A549 (cell line): ENCODE measurements around the gene GLRA1. TPM values are rescaled to one million over a fixed set of nuclear protein-coding genes. Genes with fewer than 3 reads are reported as not detected.

ENCODE experiments used
- ATAC-seq, 2 experiments: fragments of 200-7000 bp in 1 of 2; fragments of >200 bp in 1 of 2; cut with Nextera tagmentation in 1 of 2; cut with Tn5 transposase in 1 of 2; 3 replicates each; pipeline versions ENCODE4 v1.8.0 to v1.9.1; 2018 to 2020; ENCODE audit warnings: mild to moderate bottlenecking in 1 of 2, moderate library complexity in 1 of 2
- CTCF ChIA-PET: fragments of 300-600 bp; sonication (Branson Sonifier 250); formaldehyde crosslinking; extraction: SDS; loops from one replicate; lab custom pipeline; 2021; ENCODE audit warnings: antibody characterized with exemption, inconsistent platforms; lab: Yijun Ruan, JAX
- POLR2A ChIA-PET: fragments of 350-600 bp; formaldehyde crosslinking; extraction: SDS; loops from one replicate; lab custom pipeline; 2021; ENCODE audit warnings: antibody characterized with exemption, inconsistent platforms; lab: Yijun Ruan, JAX
- DNase-seq, 2 experiments: peaks; one replicate each; pipeline versions ENCODE4 v3.0.0 to v3.0.0-alpha.2; 2011 to 2016; ENCODE audit warnings: low read depth in 1 of 2, low spot score in 1 of 2
- FAIRE-seq: peaks from 2 replicates; lab custom pipeline; 2011; peaks lifted over from hg19 to GRCh38; lab: Jason Lieb, UNC
- H3K27ac ChIP-seq, 2 experiments: fragments of >200 bp; sonication (Bioruptor Twin); formaldehyde crosslinking; 3 replicates each; pipeline ENCODE4 v1.5.1; 2016 to 2017
- H3K4me1 ChIP-seq: fragments of >200 bp; sonication (Bioruptor Twin); formaldehyde crosslinking; 3 replicates; pipeline ENCODE4 v1.6.1; 2016
- H3K4me2 ChIP-seq: fragments of >200 bp; sonication (Bioruptor Twin); formaldehyde crosslinking; 3 replicates; pipeline ENCODE4 v1.6.1; 2016
- H3K4me3 ChIP-seq: fragments of >200 bp; sonication (Bioruptor Twin); formaldehyde crosslinking; 3 replicates; pipeline ENCODE4 v1.5.1; 2016
- H3K9me3 ChIP-seq: fragments of >200 bp; sonication (Bioruptor Twin); formaldehyde crosslinking; 3 replicates; pipeline ENCODE4 v1.6.1; 2016
- CHD2 ChIP-seq: fragments of 150-350 bp; IDR thresholded peaks from 2 replicates; pipeline ENCODE4 v1.6.1; 2014; ENCODE audit warnings: low read length; ENCODE audit not compliant: partially characterized antibody
- CHD4 ChIP-seq: fragments of 200-600 bp; sonication (generic); IDR thresholded peaks from 2 replicates; pipeline ENCODE4 v1.6.1; 2016; ENCODE audit warnings: antibody characterized with exemption, mild to moderate bottlenecking, borderline replicate concordance
- CTCF ChIP-seq: fragments of >200 bp; sonication (Bioruptor Twin); formaldehyde crosslinking; IDR thresholded peaks from 3 replicates; pipeline ENCODE4 v1.5.1; 2016
- EHF ChIP-seq: fragments of 250-450 bp; sonication (Bioruptor Pico); IDR thresholded peaks from 2 replicates; pipeline ENCODE4 v1.5.0; 2020; ENCODE audit warnings: mild to moderate bottlenecking
- ELK1 ChIP-seq: fragments of 150-350 bp; IDR thresholded peaks from 2 replicates; pipeline ENCODE4 v1.6.1; 2014; ENCODE audit warnings: low read depth, mild to moderate bottlenecking, low read length
- EP300 ChIP-seq, 2 experiments: fragments of >200 bp; sonication (Bioruptor Twin); formaldehyde crosslinking; IDR thresholded peaks; 2 replicates in 1 of 2; 3 replicates in 1 of 2; pipeline ENCODE4 v1.6.1; 2016 to 2017
- FOSL2 ChIP-seq, 2 experiments: fragments of 450-650 bp in 1 of 2; fragments of >200 bp in 1 of 2; sonication (Bioruptor Twin) in 1 of 2; formaldehyde crosslinking; IDR thresholded peaks; 2 replicates each; pipeline versions ENCODE4 v1.5.0 to v1.6.1; 2016 to 2020; ENCODE audit warnings: mild to moderate bottlenecking in 1 of 2, moderate library complexity in 1 of 2
- FOXS1 ChIP-seq: fragments of 250-450 bp; sonication (Bioruptor Pico); IDR thresholded peaks from 2 replicates; pipeline ENCODE4 v1.5.0; 2020; ENCODE audit warnings: mild to moderate bottlenecking, moderate library complexity
- HEYL ChIP-seq: fragments of 250-450 bp; sonication (Bioruptor Pico); IDR thresholded peaks from 2 replicates; pipeline ENCODE4 v1.8.0; 2021; ENCODE audit warnings: mild to moderate bottlenecking, moderate library complexity
- HOXA7 ChIP-seq: fragments of 250-450 bp; sonication (Bioruptor Pico); IDR thresholded peaks from 2 replicates; pipeline ENCODE4 v1.5.0; 2020; ENCODE audit warnings: mild to moderate bottlenecking, moderate library complexity
- JUN ChIP-seq, 2 experiments: fragments of >200 bp; sonication (Bioruptor Twin); formaldehyde crosslinking; IDR thresholded peaks; 2 replicates in 1 of 2; 3 replicates in 1 of 2; pipeline ENCODE4 v1.6.1; 2016 to 2017
- MAFK ChIP-seq: fragments of 450-650 bp; IDR thresholded peaks from 2 replicates; pipeline ENCODE4 v1.6.1; 2014; ENCODE audit not compliant: partially characterized antibody
- NFE2L2 ChIP-seq: fragments of 150-350 bp; conservative IDR thresholded peaks from 2 replicates; pipeline ENCODE4 v1.6.1; 2014; ENCODE audit warnings: low read length
- POLR2AphosphoS2 ChIP-seq: conservative IDR thresholded peaks from 2 replicates; pipeline ENCODE4 v1.6.1; 2012; ENCODE audit warnings: low read length, improper control_type of control experiment, inconsistent platforms
- RARB ChIP-seq: fragments of 250-450 bp; sonication (Bioruptor Pico); IDR thresholded peaks from 2 replicates; pipeline ENCODE4 v1.8.0; 2021; ENCODE audit warnings: mild to moderate bottlenecking, moderate library complexity
- RCOR1 ChIP-seq: fragments of 150-350 bp; IDR thresholded peaks from 2 replicates; pipeline ENCODE4 v1.6.1; 2014; ENCODE audit warnings: antibody characterized with exemption, low read length, low read depth
- RFX5 ChIP-seq: fragments of 450-650 bp; IDR thresholded peaks from 2 replicates; pipeline ENCODE4 v1.7.1; 2014; ENCODE audit warnings: antibody characterized with exemption, mild to moderate bottlenecking, moderate library complexity
- SREBF2 ChIP-seq: fragments of 450-650 bp; IDR thresholded peaks from 2 replicates; pipeline ENCODE4 v1.6.1; 2014; ENCODE audit warnings: mild to moderate bottlenecking, moderate library complexity
- TFCP2L1 ChIP-seq: fragments of 250-450 bp; sonication (Bioruptor Pico); IDR thresholded peaks from 2 replicates; pipeline ENCODE4 v1.5.0; 2021; ENCODE audit warnings: mild to moderate bottlenecking
- ZC3H11A ChIP-seq: fragments of 450-650 bp; IDR thresholded peaks from 2 replicates; pipeline ENCODE4 v1.6.1; 2014; ENCODE audit warnings: antibody characterized with exemption, mild to moderate bottlenecking
- ZNF302 ChIP-seq: fragments of 250-450 bp; sonication (Bioruptor Pico); IDR thresholded peaks from 2 replicates; pipeline ENCODE4 v1.9.0; 2021; ENCODE audit warnings: inconsistent platforms, mild to moderate bottlenecking, moderate library complexity
- WGBS: methylation state at CpG from one replicate; pipeline ENCODE4 v1.1.6; 2017; ENCODE audit errors: missing lambda C conversion rate; 5-methylcytosine and 5-hydroxymethylcytosine counted together
- polyA plus RNA-seq, 4 experiments: library from polyadenylated mRNA; depleted of rRNA in 3 of 4; stranded (reverse); fragments of >200 nt; fragmentation: RNase III in 1 of 4; extraction: RNeasy Plus Mini Kit Qiagen cat#74134 plus additional on column Dnase treatment in 1 of 4; gene quantifications; 2 replicates in 3 of 4; 3 replicates in 1 of 4; pipeline ENCODE4 v1.2.3, GENCODE V29; 2011 to 2017
- TF ChIP-seq, protein P1 (sequence below): fragments of 250-450 bp; sonication (Bioruptor Pico); IDR thresholded peaks from 2 replicates; pipeline ENCODE4 v1.5.0; 2020; ENCODE audit warnings: low read depth, mild to moderate bottlenecking, moderate library complexity
- TF ChIP-seq, protein P2 (sequence below): IDR thresholded peaks from 2 replicates; pipeline ENCODE4 v1.6.1; 2012; ENCODE audit warnings: low read depth, borderline replicate concordance

GLRA1 gene
- polyA plus RNA-seq, 2 of the 4 experiments (the other 2 are of a cell fraction): not detected

DNA sequence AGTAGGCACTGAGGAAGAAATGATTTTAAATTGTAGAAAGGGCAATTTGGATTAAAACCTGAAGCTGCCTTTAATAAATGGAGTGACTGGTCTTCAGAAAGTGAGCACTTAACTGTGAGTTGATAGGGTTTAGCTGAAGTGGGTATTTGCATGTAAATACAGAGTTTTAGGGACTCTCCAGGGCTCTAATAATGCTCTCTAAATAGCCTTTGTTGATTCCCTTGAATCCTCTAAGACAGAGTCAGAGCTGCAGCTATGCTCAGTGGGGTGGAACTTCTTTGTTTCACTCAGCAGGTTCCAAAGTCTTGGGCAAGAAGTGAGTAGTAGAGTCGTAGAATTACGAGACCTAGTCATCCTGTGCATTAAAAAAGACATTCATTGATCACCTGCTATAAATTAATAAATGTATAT is 21.4 kb downstream of the GLRA1 start:
- no peak for FAIRE-seq
- ATAC-seq: no peak
- WGBS: 0% methylated on average over 2 of the region's 2 CpGs

GRCh38 chr5:151902215-151902614 is 22.4 kb downstream of the GLRA1 start:
- FAIRE-seq: no peak
- TF ChIP-seq MAFK (no peak), CTCF (no peak), FOSL2 (IDR thresholded peaks at IDR 0.05) (no peak), FOSL2 (CRISPR knock-in tag; IDR thresholded peaks at IDR 0.05) (no peak), HOXA7 (CRISPR knock-in tag) (no peak), ZC3H11A (no peak), JUN (IDR thresholded peaks at IDR 0.05) (no peak), NFE2L2 (no peak)
- no peak for ATAC-seq
- Histone ChIP-seq H3K4me2 (no peak overlapping the region), H3K4me1 (no peaks in the 10 kb centered on the region), H3K9me3 (no peaks in the 10 kb centered on the region), H3K27ac (no peak overlapping the region), H3K4me3 (no peak overlapping the region)
- no peak for DNase-seq
- WGBS: 34% methylated on average over 4 of the region's 4 CpGs
- CTCF ChIA-PET: interaction anchor here (0.6 to 1.7 kb wide), 3 partner anchors 16 to 1639 kb away, joined by 3 to 5 read pairs (median 3); no protein-coding TSS in a partner anchor
- POLR2A ChIA-PET: no interaction called here

More for the DNA sequence above, 21.4 kb downstream of the GLRA1 start:
- Histone ChIP-seq H3K4me2 (no peak overlapping the region), H3K4me1 (no peaks in the 10 kb centered on the region), H3K4me3 (no peak overlapping the region), H3K27ac (no peak overlapping the region), H3K9me3 (no peaks in the 10 kb centered on the region)
- no peak for TF ChIP-seq EHF (CRISPR knock-in tag)
- no peak for TF ChIP-seq MAFK
- no peak for TF ChIP-seq RFX5
- TF ChIP-seq CHD2: no peak
- TF ChIP-seq ZNF302: no peak
- TF ChIP-seq EP300 (IDR thresholded peaks at IDR 0.05): no peak
- TF ChIP-seq, protein P1, sequence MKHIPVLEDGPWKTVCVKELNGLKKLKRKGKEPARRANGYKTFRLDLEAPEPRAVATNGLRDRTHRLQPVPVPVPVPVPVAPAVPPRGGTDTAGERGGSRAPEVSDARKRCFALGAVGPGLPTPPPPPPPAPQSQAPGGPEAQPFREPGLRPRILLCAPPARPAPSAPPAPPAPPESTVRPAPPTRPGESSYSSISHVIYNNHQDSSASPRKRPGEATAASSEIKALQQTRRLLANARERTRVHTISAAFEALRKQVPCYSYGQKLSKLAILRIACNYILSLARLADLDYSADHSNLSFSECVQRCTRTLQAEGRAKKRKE (CRISPR knock-in tag): no peak
- no peak for TF ChIP-seq FOXS1 (CRISPR knock-in tag)
- TF ChIP-seq RARB (CRISPR knock-in tag): no peak
- TF ChIP-seq RCOR1: no peak
- TF ChIP-seq HOXA7 (CRISPR knock-in tag): no peak
- TF ChIP-seq CHD4: no peak
- TF ChIP-seq ELK1: no peak
- no peak for TF ChIP-seq TFCP2L1 (CRISPR knock-in tag)
- no peak for TF ChIP-seq HEYL (CRISPR knock-in tag)
- no peak for TF ChIP-seq POLR2AphosphoS2
- TF ChIP-seq SREBF2: no peak
- TF ChIP-seq, protein P2, sequence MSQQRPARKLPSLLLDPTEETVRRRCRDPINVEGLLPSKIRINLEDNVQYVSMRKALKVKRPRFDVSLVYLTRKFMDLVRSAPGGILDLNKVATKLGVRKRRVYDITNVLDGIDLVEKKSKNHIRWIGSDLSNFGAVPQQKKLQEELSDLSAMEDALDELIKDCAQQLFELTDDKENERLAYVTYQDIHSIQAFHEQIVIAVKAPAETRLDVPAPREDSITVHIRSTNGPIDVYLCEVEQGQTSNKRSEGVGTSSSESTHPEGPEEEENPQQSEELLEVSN: no peak
- POLR2A ChIA-PET: no interaction called here
- DNase-seq: no peak
- CTCF ChIA-PET: interaction anchor here (1.7 kb wide), 1 partner anchor 17 kb away, joined by 5 read pairs; no protein-coding TSS in a partner anchor
